ENCODE results near the gene SHISA8. TPM values are rescaled to one million over a fixed set of nuclear protein-coding genes. Genes with fewer than 3 reads are reported as not detected.

SHISA8 gene
- polyA plus RNA-seq, 2 donors = 0.07 TPM; not detected in 1

DNA sequence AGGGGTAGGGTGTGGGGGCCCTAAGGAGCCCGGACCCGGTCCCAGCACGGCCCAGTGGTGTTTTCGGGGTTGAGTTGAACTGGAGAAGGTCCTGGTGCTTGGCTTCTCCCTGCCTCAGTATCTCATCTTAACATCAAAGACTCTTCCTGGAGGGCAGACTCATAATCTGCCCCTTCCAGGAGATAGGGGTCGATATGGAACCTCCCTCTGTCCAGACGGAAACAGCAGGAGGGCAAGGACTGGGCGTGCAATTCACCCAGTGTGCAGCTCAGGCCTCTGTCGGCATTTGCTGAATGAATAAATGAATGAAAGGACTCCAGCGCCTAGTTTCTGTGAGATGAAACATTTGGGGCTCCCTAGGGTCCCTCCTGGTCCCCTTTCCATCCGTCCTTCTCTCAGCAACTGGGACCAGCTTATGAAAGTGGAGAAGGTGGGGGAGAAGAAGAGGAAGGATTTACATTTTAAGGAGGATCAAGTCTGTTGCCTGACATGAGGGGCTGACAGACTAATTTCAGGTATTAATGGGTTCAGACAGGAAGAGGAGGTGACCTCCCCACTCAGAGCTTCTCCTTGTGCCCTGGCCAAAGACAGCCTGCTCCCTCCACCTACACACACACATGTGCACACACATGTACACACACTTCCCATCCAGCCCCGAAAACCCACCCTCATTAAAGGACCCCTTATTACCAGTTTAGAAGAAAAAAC, 1.1 kb upstream of the SHISA8 start:
- peaks cover 5 to 11% of the 10 kb centered on the region in 2 donors for H3K4me1 ChIP-seq (ENCODE audit: control insufficient read depth in 2 of 2, insufficient read depth in 2 of 2, low read length in 1 of 2)
- 56 to 65% methylated on average over 11 of the region's 11 CpGs for WGBS, 2 donors
- no peak overlapping the region for H3K4me3 ChIP-seq (ENCODE audit: low read depth in 1 of 2, low read length in 2 of 2)
- no peaks in the 10 kb centered on the region for H3K9me3 ChIP-seq (ENCODE audit: control insufficient read depth in 2 of 2, insufficient read depth in 1 of 2, low read depth in 1 of 2, low read length in 1 of 2)
- H3K36me3 ChIP-seq (ENCODE audit: control insufficient read depth in 2 of 2, insufficient read depth in 2 of 2, low read length in 1 of 2) = no peaks in the 10 kb centered on the region
- H3K27ac ChIP-seq (ENCODE audit: low read depth in 2 of 2, low read length in 1 of 2) = no peak overlapping the region
- H3K27me3 ChIP-seq (ENCODE audit: control insufficient read depth in 1 of 2, insufficient read depth in 2 of 2, low read length in 2 of 2) = peaks cover 9 to 26% of the 10 kb centered on the region in 2 donors

DNA sequence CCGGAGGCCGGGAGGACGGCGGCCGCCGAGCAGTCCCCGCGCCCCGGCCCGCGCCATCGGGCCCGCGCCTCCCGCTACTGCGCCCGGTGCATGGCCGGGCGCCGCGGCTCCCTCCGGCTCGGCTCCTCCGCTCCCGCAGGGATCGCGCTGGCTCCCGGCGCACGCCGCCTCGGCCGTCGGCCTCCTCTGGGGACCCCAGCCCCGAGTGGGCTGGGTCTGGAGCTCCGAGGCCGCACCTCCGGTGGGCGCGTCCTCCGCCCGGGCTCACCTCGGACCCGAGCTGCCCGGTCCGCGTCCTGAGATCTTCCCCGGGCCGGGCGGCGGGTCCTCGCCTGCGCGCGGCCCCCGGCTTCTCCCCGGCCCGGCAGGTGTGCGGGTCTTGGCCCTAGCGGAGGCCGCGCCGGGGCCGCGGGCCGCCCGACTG, 251 bp downstream of the SHISA8 start:
- Histone ChIP-seq H3K27me3 (ENCODE audit: control insufficient read depth in 1 of 2, insufficient read depth in 2 of 2, low read length in 2 of 2) (peaks cover 9 to 31% of the 10 kb centered on the region in 2 donors), H3K4me1 (ENCODE audit: control insufficient read depth in 2 of 2, insufficient read depth in 2 of 2, low read length in 1 of 2) (peaks cover 7 to 16% of the 10 kb centered on the region in 2 donors), H3K27ac (ENCODE audit: low read depth in 2 of 2, low read length in 1 of 2) (no peak overlapping the region), H3K36me3 (ENCODE audit: control insufficient read depth in 2 of 2, insufficient read depth in 2 of 2, low read length in 1 of 2) (no peaks in the 10 kb centered on the region), H3K9me3 (ENCODE audit: control insufficient read depth in 2 of 2, insufficient read depth in 1 of 2, low read depth in 1 of 2, low read length in 1 of 2) (no peaks in the 10 kb centered on the region), H3K4me3 (ENCODE audit: low read depth in 1 of 2, low read length in 2 of 2) (peak overlapping the region; percentile 14 to 46)
- WGBS, 2 donors = 0 to 1% methylated on average over 45 to 67 of the region's 67 CpGs

DNA sequence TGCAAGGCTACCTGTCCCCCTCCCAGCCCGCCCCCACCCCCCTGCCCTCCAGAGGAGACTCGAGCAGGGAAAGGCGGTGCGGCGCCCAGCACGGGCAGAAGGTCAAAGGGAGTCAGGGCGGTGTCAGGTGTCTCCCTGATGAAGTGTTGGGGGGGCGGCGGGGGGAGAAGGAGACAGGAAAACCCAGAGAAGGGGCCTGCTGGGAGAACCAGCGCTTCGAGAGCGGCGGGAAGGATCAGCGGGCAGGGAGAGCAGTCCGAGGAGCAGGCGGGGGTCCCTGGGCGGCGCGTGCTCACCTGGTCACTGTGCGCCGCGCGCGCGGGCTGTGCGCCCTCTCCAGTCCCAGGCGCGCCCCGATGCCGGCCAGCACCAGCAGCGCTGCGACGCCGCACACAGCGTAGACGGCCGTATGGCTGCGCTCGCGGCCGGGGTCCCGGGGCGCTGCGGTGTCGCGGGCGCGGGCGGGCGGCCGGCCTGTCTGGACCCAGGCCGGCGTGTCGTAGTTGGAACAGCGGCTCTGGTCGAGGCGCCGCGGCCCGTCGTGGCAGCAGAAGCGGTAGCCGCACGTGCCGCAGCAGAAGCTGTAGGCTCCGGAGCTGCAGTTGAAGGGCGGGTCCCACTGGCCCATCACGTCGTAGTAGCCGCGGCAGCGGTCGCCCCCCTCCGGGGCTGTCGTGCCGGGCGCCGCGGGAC, 886 bp downstream of the SHISA8 start:
- WGBS, 2 donors = 2 to 5% methylated on average over 59 to 79 of the region's 79 CpGs
- peaks cover 9 to 31% of the 10 kb centered on the region in 2 donors for H3K27me3 ChIP-seq (ENCODE audit: control insufficient read depth in 1 of 2, insufficient read depth in 2 of 2, low read length in 2 of 2)
- peaks cover 7 to 13% of the 10 kb centered on the region in 2 donors for H3K4me1 ChIP-seq (ENCODE audit: control insufficient read depth in 2 of 2, insufficient read depth in 2 of 2, low read length in 1 of 2)
- no peak overlapping the region for H3K27ac ChIP-seq (ENCODE audit: low read depth in 2 of 2, low read length in 1 of 2)
- no peaks in the 10 kb centered on the region for H3K36me3 ChIP-seq (ENCODE audit: control insufficient read depth in 2 of 2, insufficient read depth in 2 of 2, low read length in 1 of 2)
- H3K4me3 ChIP-seq (ENCODE audit: low read depth in 1 of 2, low read length in 2 of 2) = peak overlapping the region in 1 of 2 donors; percentile 46
- no peaks in the 10 kb centered on the region for H3K9me3 ChIP-seq (ENCODE audit: control insufficient read depth in 2 of 2, insufficient read depth in 1 of 2, low read depth in 1 of 2, low read length in 1 of 2)

DNA sequence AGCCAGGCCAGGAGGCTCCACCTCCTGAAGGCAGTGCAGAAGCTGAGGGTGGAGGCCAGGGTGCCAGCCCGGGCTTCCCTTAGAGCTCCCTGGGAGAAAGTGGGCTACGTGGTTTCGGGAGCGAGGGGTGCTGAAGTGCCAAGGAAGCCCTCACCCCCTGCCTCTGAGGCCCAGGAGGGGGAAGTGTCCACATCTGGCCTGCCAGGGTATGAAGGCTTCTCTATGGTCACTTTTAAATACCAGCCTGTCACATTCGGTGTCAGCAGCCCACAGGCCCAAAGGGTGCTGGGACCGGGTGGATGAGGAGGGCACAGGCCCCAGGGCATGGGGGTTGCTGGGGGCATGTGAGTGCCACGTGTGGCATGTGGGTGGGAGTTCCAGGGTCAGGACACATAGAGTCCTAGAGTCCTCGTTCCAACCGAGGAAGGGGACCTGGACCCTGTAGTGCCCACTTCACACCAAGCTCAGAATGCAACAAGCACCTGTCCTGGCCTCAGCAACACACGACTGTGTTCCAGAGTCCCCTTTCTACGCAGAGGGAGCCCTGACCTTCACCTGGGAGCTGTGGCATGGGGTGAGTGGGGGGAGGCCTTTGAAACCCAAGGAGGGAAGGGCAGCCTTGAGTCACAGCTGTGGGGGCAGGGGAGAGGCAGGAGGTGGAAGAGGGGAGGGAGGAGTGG, 1.7 kb downstream of the SHISA8 start:
- Histone ChIP-seq H3K36me3 (ENCODE audit: control insufficient read depth in 2 of 2, insufficient read depth in 2 of 2, low read length in 1 of 2) (no peaks in the 10 kb centered on the region), H3K27ac (ENCODE audit: low read depth in 2 of 2, low read length in 1 of 2) (no peak overlapping the region), H3K9me3 (ENCODE audit: control insufficient read depth in 2 of 2, insufficient read depth in 1 of 2, low read depth in 1 of 2, low read length in 1 of 2) (no peaks in the 10 kb centered on the region), H3K4me3 (ENCODE audit: low read depth in 1 of 2, low read length in 2 of 2) (no peak overlapping the region), H3K27me3 (ENCODE audit: control insufficient read depth in 1 of 2, insufficient read depth in 2 of 2, low read length in 2 of 2) (peaks cover 9 to 31% of the 10 kb centered on the region in 2 donors), H3K4me1 (ENCODE audit: control insufficient read depth in 2 of 2, insufficient read depth in 2 of 2, low read length in 1 of 2) (peaks cover 7 to 13% of the 10 kb centered on the region in 2 donors)
- WGBS, 2 donors = 69 to 74% methylated on average over 11 of the region's 11 CpGs

DNA sequence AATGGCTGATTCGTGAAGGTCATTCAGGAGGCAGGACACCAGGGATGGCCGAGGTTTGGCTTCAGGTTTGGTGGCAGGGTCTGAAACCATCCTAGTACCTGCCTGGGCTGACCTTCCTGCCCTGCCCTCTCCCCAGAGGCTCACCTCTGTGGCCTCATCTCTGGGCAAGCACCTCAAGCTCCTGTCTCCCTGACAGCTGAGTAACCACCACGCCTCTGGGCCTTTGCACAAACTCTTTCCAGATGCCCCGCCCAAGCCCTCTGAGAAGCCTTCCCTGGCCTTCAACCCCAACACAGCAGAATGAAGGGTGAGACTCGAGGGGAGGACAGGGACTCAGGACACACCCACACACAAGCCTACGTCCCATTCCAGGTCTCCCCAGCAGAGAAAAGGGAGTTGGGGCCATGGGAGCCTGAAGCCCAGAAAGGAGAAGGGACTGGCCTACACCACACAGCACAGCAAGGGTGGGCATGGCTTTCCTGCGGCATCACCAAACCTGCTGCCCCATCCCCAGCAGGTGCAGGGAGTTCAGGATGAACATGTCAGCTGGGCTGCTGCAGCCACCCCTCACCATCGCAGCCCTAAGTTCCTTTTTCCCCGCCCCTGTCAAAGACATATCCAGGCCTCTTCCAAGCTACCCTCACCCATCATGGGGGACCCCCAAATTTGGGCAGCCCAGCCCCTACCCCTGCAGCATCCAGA, 2.4 kb downstream of the SHISA8 start:
- Histone ChIP-seq H3K27ac (ENCODE audit: low read depth in 2 of 2, low read length in 1 of 2) (no peak overlapping the region), H3K4me1 (ENCODE audit: control insufficient read depth in 2 of 2, insufficient read depth in 2 of 2, low read length in 1 of 2) (peaks cover 7 to 13% of the 10 kb centered on the region in 2 donors), H3K27me3 (ENCODE audit: control insufficient read depth in 1 of 2, insufficient read depth in 2 of 2, low read length in 2 of 2) (peaks cover 9 to 31% of the 10 kb centered on the region in 2 donors), H3K36me3 (ENCODE audit: control insufficient read depth in 2 of 2, insufficient read depth in 2 of 2, low read length in 1 of 2) (peaks cover 0 to 6% of the 10 kb centered on the region in 2 donors), H3K9me3 (ENCODE audit: control insufficient read depth in 2 of 2, insufficient read depth in 1 of 2, low read depth in 1 of 2, low read length in 1 of 2) (no peaks in the 10 kb centered on the region), H3K4me3 (ENCODE audit: low read depth in 1 of 2, low read length in 2 of 2) (no peak overlapping the region)
- 70 to 81% methylated on average over 9 of the region's 9 CpGs for WGBS, 2 donors

DNA sequence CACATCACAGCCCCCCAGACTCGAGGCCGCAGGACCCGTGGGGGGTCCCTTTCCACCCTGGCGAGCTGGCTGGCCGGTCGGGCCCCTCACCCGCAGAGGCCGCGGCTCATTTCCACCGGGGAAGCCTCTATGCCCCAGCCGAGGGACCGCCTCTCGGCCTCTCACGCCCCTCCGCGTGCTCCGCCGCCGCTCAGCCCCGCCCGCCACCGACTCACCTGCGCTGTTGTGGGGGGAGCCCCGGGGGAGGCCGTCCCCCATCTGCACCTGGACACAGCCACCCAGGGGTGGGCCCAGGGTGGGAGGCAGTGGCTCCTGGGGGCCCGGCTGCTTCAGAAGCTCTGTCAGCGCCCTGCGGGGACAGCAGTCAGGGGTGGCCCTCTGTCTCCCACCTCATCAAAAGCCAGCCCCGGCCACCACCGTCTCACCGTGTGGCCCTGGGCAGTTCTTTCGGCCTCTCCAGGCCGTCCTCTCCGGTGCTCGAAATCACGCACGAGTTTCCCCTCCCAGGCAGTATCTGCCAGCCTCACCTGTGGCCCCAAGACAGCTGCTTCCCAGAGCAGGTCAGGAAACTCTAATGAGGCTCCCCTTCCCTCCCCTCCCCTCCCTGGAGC, 3.8 kb downstream of the SHISA8 start:
- Histone ChIP-seq H3K27ac (ENCODE audit: low read depth in 2 of 2, low read length in 1 of 2) (no peak overlapping the region), H3K36me3 (ENCODE audit: control insufficient read depth in 2 of 2, insufficient read depth in 2 of 2, low read length in 1 of 2) (peaks cover 0 to 13% of the 10 kb centered on the region in 2 donors), H3K4me3 (ENCODE audit: low read depth in 1 of 2, low read length in 2 of 2) (peak overlapping the region in 1 of 2 donors; percentile 26), H3K4me1 (ENCODE audit: control insufficient read depth in 2 of 2, insufficient read depth in 2 of 2, low read length in 1 of 2) (peaks cover 7 to 13% of the 10 kb centered on the region in 2 donors), H3K27me3 (ENCODE audit: control insufficient read depth in 1 of 2, insufficient read depth in 2 of 2, low read length in 2 of 2) (peaks cover 9 to 31% of the 10 kb centered on the region in 2 donors), H3K9me3 (ENCODE audit: control insufficient read depth in 2 of 2, insufficient read depth in 1 of 2, low read depth in 1 of 2, low read length in 1 of 2) (no peaks in the 10 kb centered on the region)
- WGBS, 2 donors = 11% methylated on average over 32 to 37 of the region's 37 CpGs

DNA sequence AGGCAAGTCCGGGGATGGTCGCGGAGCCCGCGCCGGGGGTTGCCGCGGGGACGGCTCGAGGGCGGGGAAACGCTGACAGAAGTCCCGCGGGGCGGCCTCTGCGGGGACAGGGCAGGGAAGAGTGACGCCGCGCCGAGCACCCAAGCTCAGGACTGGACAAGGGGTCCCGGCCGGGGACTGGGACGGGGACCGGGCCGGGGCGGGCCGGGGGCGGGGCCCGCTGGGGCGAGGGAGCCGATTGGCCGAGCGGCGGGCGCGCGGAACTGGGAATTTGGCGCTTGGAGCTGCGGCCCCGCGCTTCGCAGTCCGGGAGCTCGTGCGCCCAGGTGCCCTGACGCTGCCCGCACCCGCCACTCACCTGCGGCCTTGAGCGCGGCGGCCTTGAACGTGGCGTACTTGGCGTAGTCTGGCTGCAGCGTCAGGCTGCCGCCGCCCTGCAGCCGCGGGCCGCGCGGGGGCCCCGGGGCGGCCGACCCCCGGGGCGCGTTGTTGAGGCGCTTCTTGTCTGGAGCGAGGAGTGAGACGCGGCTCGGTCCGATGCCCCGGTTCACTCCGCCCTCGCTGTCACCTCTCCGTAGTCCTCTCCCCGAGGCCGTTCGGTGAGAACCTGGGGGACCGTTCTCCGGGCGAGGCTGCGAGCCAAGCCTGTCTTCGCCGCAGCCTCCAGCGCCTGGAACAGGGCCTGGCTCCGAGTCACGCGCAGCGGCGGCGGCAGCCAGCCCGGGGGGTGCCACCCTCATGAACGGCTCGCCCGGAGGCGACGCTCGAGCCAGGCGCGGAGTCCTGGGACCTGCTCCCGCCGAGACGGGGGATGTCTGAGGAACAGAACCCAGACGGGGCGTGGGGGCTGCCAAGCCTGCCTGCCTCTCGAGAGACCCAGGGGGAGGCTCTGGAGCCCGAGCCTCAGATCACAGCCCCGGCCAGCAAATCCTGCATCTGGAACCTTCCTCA, 4.5 kb downstream of the SHISA8 start:
- Histone ChIP-seq H3K4me1 (ENCODE audit: control insufficient read depth in 2 of 2, insufficient read depth in 2 of 2, low read length in 1 of 2) (peaks cover 7 to 12% of the 10 kb centered on the region in 2 donors), H3K4me3 (ENCODE audit: low read depth in 1 of 2, low read length in 2 of 2) (peak overlapping the region in 1 of 2 donors; percentile 26), H3K27ac (ENCODE audit: low read depth in 2 of 2, low read length in 1 of 2) (no peak overlapping the region), H3K9me3 (ENCODE audit: control insufficient read depth in 2 of 2, insufficient read depth in 1 of 2, low read depth in 1 of 2, low read length in 1 of 2) (no peaks in the 10 kb centered on the region), H3K27me3 (ENCODE audit: control insufficient read depth in 1 of 2, insufficient read depth in 2 of 2, low read length in 2 of 2) (peaks cover 7 to 26% of the 10 kb centered on the region in 2 donors), H3K36me3 (ENCODE audit: control insufficient read depth in 2 of 2, insufficient read depth in 2 of 2, low read length in 1 of 2) (peaks cover 0 to 19% of the 10 kb centered on the region in 2 donors)
- WGBS, 2 donors = 1% methylated on average over 90 to 112 of the region's 112 CpGs

DNA sequence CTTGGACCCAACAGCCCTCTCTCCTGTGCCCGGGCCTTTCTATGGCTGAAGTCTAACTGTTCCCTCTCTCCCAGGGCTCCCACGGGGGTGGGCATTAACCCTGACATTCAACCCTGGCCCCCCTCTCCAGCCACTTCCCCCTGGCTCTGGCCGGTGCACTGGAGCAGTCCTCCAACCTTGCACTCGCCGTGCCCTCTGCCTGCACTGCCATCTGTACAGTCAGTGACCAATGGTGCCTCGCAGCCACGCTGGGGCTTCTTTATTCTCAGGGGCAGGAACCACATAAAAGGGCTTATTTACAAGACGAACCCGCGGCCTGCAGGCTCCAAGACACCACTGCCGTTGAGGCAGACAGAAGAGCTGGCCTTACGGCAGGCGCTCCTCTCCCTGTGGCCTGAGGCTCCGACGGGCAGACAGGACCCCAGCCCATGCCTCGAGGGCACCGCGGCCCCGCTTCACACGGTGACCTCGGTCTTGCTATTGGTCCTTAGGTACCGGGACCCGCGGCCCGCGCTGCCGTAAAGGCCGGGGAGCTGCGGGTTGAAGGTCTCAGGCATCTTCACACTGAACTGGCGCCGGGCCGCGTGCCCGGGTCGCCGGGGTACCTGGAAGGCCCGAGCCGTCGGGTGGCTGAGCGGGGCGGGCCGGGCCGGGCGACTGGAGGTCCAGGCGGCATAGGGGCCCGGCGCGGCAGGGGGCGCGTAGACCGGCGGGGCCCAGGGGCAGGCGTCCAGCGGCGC, 5.4 kb downstream of the SHISA8 start:
- Histone ChIP-seq H3K9me3 (ENCODE audit: control insufficient read depth in 2 of 2, insufficient read depth in 1 of 2, low read depth in 1 of 2, low read length in 1 of 2) (no peaks in the 10 kb centered on the region), H3K36me3 (ENCODE audit: control insufficient read depth in 2 of 2, insufficient read depth in 2 of 2, low read length in 1 of 2) (peaks cover 7 to 27% of the 10 kb centered on the region in 2 donors), H3K27ac (ENCODE audit: low read depth in 2 of 2, low read length in 1 of 2) (no peak overlapping the region), H3K4me3 (ENCODE audit: low read depth in 1 of 2, low read length in 2 of 2) (peak overlapping the region in 1 of 2 donors; percentile 26), H3K4me1 (ENCODE audit: control insufficient read depth in 2 of 2, insufficient read depth in 2 of 2, low read length in 1 of 2) (peaks cover 7 to 8% of the 10 kb centered on the region in 2 donors), H3K27me3 (ENCODE audit: control insufficient read depth in 1 of 2, insufficient read depth in 2 of 2, low read length in 2 of 2) (peaks cover 7 to 21% of the 10 kb centered on the region in 2 donors)
- WGBS, 2 donors = 28 to 32% methylated on average over 52 to 55 of the region's 55 CpGs
